GM12878 (cell line): ENCODE measurements around the gene NCKAP5. TPM values are rescaled to one million over a fixed set of nuclear protein-coding genes. Genes with fewer than 3 reads are reported as not detected.

Source experiments
- ATAC-seq: fragments of 200-7000 bp; cut with Tn5 transposase; 3 replicates; pipeline ENCODE4 v1.9.1; 2020; ENCODE audit warnings: mild to moderate bottlenecking, moderate library complexity
- BruUV-seq: library from RNA; stranded (reverse); fragments of 400-500 nt; replicated peaks from 2 replicates; lab custom pipeline; 2021; lab: Mats Ljungman, UMichigan
- CTCF ChIA-PET: fragments of 300-600 bp; sonication (Branson Sonifier 250); formaldehyde crosslinking; extraction: SDS; loops from one replicate; lab custom pipeline; 2021; ENCODE audit warnings: inconsistent platforms; lab: Yijun Ruan, JAX
- POLR2A ChIA-PET: fragments of 350-600 bp; formaldehyde crosslinking; extraction: SDS; loops from one replicate; lab custom pipeline; 2021; ENCODE audit warnings: inconsistent platforms; lab: Charles Lee
- RAD21 ChIA-PET: fragments of 300-600 bp; sonication (Branson Sonifier 250); formaldehyde crosslinking; loops from one replicate; lab custom pipeline; 2023; ENCODE audit warnings: antibody characterized with exemption; ENCODE audit not compliant: unreplicated experiment; lab: Charles Lee
- SMC1A ChIA-PET: fragments of 300-600 bp; sonication (Branson Sonifier 250); formaldehyde crosslinking; loops from one replicate; lab custom pipeline; 2023; ENCODE audit not compliant: unreplicated experiment, uncharacterized antibody; lab: Charles Lee
- DNase-seq: peaks from one replicate; pipeline ENCODE4 v3.0.0-alpha.2; 2011; ENCODE audit warnings: low read depth, low spot score
- FAIRE-seq: peaks from 3 replicates; lab custom pipeline; 2011; peaks lifted over from hg19 to GRCh38; lab: Jason Lieb, UNC
- H2AFZ ChIP-seq: 2 replicates; pipeline ENCODE4 v1.6.0; 2011; ENCODE audit warnings: low read depth, low read length, control low read depth; ENCODE audit not compliant: control insufficient read depth
- H3K27ac ChIP-seq: 2 replicates; pipeline ENCODE4 v1.5.1; 2011; ENCODE audit warnings: control low read depth; ENCODE audit not compliant: control insufficient read depth, insufficient read depth
- H3K27me3 ChIP-seq, 2 experiments: replicated peaks in 1 of 2; 2 replicates each; pipeline versions ENCODE4 v1.6.0 to v1.6.1; 2011; ENCODE audit warnings: low read length in 1 of 2; ENCODE audit not compliant: control insufficient read depth in 2 of 2, insufficient read depth in 2 of 2
- H3K36me3 ChIP-seq, 2 experiments: 2 replicates each; pipeline ENCODE4 v1.5.1; 2011; ENCODE audit warnings: low read length in 1 of 2; ENCODE audit not compliant: control insufficient read depth in 2 of 2, insufficient read depth in 2 of 2
- H3K4me1 ChIP-seq: 2 replicates; pipeline ENCODE4 v1.6.1; 2011; ENCODE audit warnings: mild to moderate bottlenecking, low read length, moderate library complexity, mixed read lengths; ENCODE audit not compliant: control insufficient read depth, insufficient read depth
- H3K4me2 ChIP-seq: 2 replicates; pipeline ENCODE4 v1.6.0; 2011; ENCODE audit warnings: control low read depth; ENCODE audit not compliant: control insufficient read depth, insufficient read depth
- H3K4me3 ChIP-seq: fragments of 200-600 bp; sonication (generic); 2 replicates; pipeline ENCODE4 v1.5.1; 2016
- H3K79me2 ChIP-seq: 2 replicates; pipeline ENCODE4 v1.6.0; 2011; ENCODE audit warnings: low read length; ENCODE audit not compliant: control insufficient read depth, insufficient read depth
- H3K9ac ChIP-seq: 2 replicates; pipeline ENCODE4 v1.8.0; 2011; ENCODE audit warnings: low read length, control low read depth, mixed read lengths; ENCODE audit not compliant: control insufficient read depth, insufficient read depth
- H3K9me3 ChIP-seq: replicated peaks from 3 replicates; pipeline ENCODE4 v1.5.1; 2011; ENCODE audit warnings: mild to moderate bottlenecking, low read length; ENCODE audit not compliant: control insufficient read depth, insufficient read depth
- H4K20me1 ChIP-seq: 2 replicates; pipeline ENCODE4 v1.6.0; 2011; ENCODE audit not compliant: control insufficient read depth, insufficient read depth
- BACH1 ChIP-seq: fragments of 450-650 bp; IDR thresholded peaks from 2 replicates; pipeline ENCODE4 v1.6.1; 2017; ENCODE audit warnings: mild to moderate bottlenecking, borderline replicate concordance
- CEBPB ChIP-seq, 2 experiments: fragments of 150-350 bp in 1 of 2; IDR thresholded peaks; 2 replicates each; pipeline ENCODE4 v1.6.1; 2012 to 2014; ENCODE audit warnings: low read depth in 2 of 2, low read length in 2 of 2, borderline replicate concordance in 1 of 2, inconsistent platforms in 1 of 2
- CREM ChIP-seq: IDR thresholded peaks from 2 replicates; pipeline ENCODE4 v1.6.1; 2014; ENCODE audit warnings: antibody characterized with exemption, low read depth
- DPF2 ChIP-seq: fragments of 450-650 bp; IDR thresholded peaks from 2 replicates; pipeline ENCODE4 v1.6.1; 2017; ENCODE audit warnings: mild to moderate bottlenecking
- E2F8 ChIP-seq: fragments of 450-650 bp; IDR thresholded peaks from 2 replicates; pipeline ENCODE4 v1.6.1; 2018; ENCODE audit warnings: mild to moderate bottlenecking, low read depth, moderate library complexity; ENCODE audit not compliant: partially characterized antibody
- FOXK2 ChIP-seq: fragments of 450-650 bp; IDR thresholded peaks from 2 replicates; pipeline ENCODE4 v1.6.1; 2017; ENCODE audit warnings: mild to moderate bottlenecking, moderate library complexity
- IRF5 ChIP-seq: fragments of 450-650 bp; IDR thresholded peaks from 2 replicates; pipeline ENCODE4 v1.6.1; 2017; ENCODE audit warnings: borderline replicate concordance
- JUND ChIP-seq: IDR thresholded peaks from 2 replicates; pipeline ENCODE4 v1.6.1; 2012; ENCODE audit warnings: low read depth, mild to moderate bottlenecking, low read length, improper control_type of control experiment, moderate library complexity
- RCOR1 ChIP-seq: conservative IDR thresholded peaks from 2 replicates; pipeline ENCODE4 v1.6.1; 2012; ENCODE audit warnings: low read depth, low read length, improper control_type of control experiment
- RUNX3 ChIP-seq: IDR thresholded peaks from 2 replicates; pipeline ENCODE4 v1.6.1; 2012; ENCODE audit warnings: low read length, inconsistent platforms
- SKIL ChIP-seq: fragments of 450-650 bp; IDR thresholded peaks from 2 replicates; pipeline ENCODE4 v1.6.1; 2017; ENCODE audit warnings: mild to moderate bottlenecking, low read depth, inconsistent platforms; ENCODE audit not compliant: poor library complexity, severe bottlenecking
- TCF3 ChIP-seq: IDR thresholded peaks from 2 replicates; pipeline ENCODE4 v1.6.1; 2012; ENCODE audit warnings: low read depth, mild to moderate bottlenecking, low read length, borderline replicate concordance; ENCODE audit not compliant: insufficient read depth
- ZBTB40 ChIP-seq: fragments of 450-650 bp; IDR thresholded peaks from 2 replicates; pipeline ENCODE4 v1.6.1; 2016; ENCODE audit warnings: mild to moderate bottlenecking, moderate library complexity, borderline replicate concordance
- ZNF622 ChIP-seq: fragments of 450-650 bp; IDR thresholded peaks from 2 replicates; pipeline ENCODE4 v1.6.1; 2017; ENCODE audit warnings: mild to moderate bottlenecking, inconsistent platforms
- WGBS: methylation state at CpG from one replicate; pipeline ENCODE4 v1.1.6; 2016; ENCODE audit warnings: low lambda C conversion rate; ENCODE audit not compliant: insufficient replicate concordance, insufficient coverage; ENCODE audit errors: missing lambda C conversion rate; 5-methylcytosine and 5-hydroxymethylcytosine counted together
- in situ Hi-C: fragments of 300-500 bp; cut with MboI; formaldehyde crosslinking; loops from 9 replicates; pipeline ENCODE4 v1.14.3; 2018; ENCODE audit warnings: mixed read lengths
- intact Hi-C: fragments of 100-400 bp; cut with micrococcal nuclease; formaldehyde crosslinking; loops from one replicate; pipeline ENCODE4 v1.14.2; 2022; ENCODE audit not compliant: unreplicated experiment
- polyA plus RNA-seq, 11 experiments: library from polyadenylated mRNA; depleted of rRNA in 4 of 11; unstranded in 6 of 11; stranded (reverse) in 5 of 11; fragments of >200 nt; fragmentation: Nextera tagmentation in 4 of 11; fragmentation: Illumina TruSeq in 1 of 11; extraction: Ambion mirVana in 4 of 11; extraction: Trizol in 1 of 11; gene quantifications; 1 replicate in 1 of 11; 2 replicates in 10 of 11; pipeline versions ENCODE4 v1.2.1 to v1.2.3, GENCODE V29; 2011 to 2016; ENCODE audit warnings: inconsistent platforms in 2 of 11, missing spikeins in 2 of 11, low read depth in 1 of 11
- total RNA-seq, 4 experiments: library from RNA; depleted of rRNA in 3 of 4; stranded (reverse); fragments of >200 nt in 3 of 4; fragmentation: Illumina TruSeq in 1 of 4; extraction: Trizol in 1 of 4; gene quantifications; 2 replicates each; pipeline versions ENCODE4 v1.2.1 to v1.2.3, GENCODE V29; 2013 to 2021

Gene NCKAP5
- total and polyA plus RNA-seq, 10 of the 15 experiments (the other 5 are each of a cell fraction or from before 2014, with no cell fraction given), result 0.06 to 0.44 (median 0.16) TPM

- H3K4me2 ChIP-seq, result no peak overlapping the region
- H4K20me1 ChIP-seq, result no peaks in the 10 kb centered on the region
- no peak overlapping the region for H3K9ac ChIP-seq
- no peaks in the 10 kb centered on the region for H3K4me1 ChIP-seq
- intact Hi-C loops (no loop called here), in situ Hi-C loops (no loop called here)
- ATAC-seq (no peak), FAIRE-seq (no peak), DNase-seq (no peak)
- RAD21 ChIA-PET, result no interaction called here
- CTCF ChIA-PET, result no interaction called here
- H3K4me3 ChIP-seq, result no peak overlapping the region
- 46% methylated on average over 2 of the region's 2 CpGs for WGBS
- H3K27me3 ChIP-seq, result no peaks in the 10 kb centered on the region; a peak in 1 of 4 replicates
- no peaks in the 10 kb centered on the region for H3K9me3 ChIP-seq
- SMC1A ChIA-PET, result interaction anchor here (0.9 kb wide), 1 partner anchor 9 kb away, joined by 3 read pairs; no protein-coding TSS in a partner anchor
- POLR2A ChIA-PET, result no interaction called here
- no peak overlapping the region for H2AFZ ChIP-seq
- BruUV-seq, result no TSS peak
- H3K36me3 ChIP-seq, result no peaks in the 10 kb centered on the region
- H3K79me2 ChIP-seq, result no peaks in the 10 kb centered on the region
- H3K27ac ChIP-seq, result no peak overlapping the region
- no peak for TF ChIP-seq CEBPB (IDR thresholded peaks at IDR 0.05; ENCODE audit: borderline replicate concordance in 1 of 2, low read depth in 2 of 2, low read length in 2 of 2)
- no peak for TF ChIP-seq RCOR1
- TF ChIP-seq IRF5, result no peak
- no peak for TF ChIP-seq RUNX3
- TF ChIP-seq SKIL, result no peak
- TF ChIP-seq ZNF622, result no peak
- TF ChIP-seq TCF3, result no peak
- no peak for TF ChIP-seq ZBTB40
- no peak for TF ChIP-seq BACH1
- no peak for TF ChIP-seq FOXK2
- TF ChIP-seq DPF2, result no peak
- TF ChIP-seq CREM, result no peak
- no peak for TF ChIP-seq E2F8
- TF ChIP-seq JUND, result no peak
These were observed 934.6 kb downstream of the NCKAP5 start for GRCh38 chr2:132633635-132634034.
